KMS-11 (cell line): ENCODE data around the gene METTL15.

Source experiments
- H2AFZ ChIP-seq: fragments of 200-600 bp; sonication (generic); 2 replicates; pipeline ENCODE4 v1.6.1; 2016; ENCODE audit warnings: antibody characterized with exemption, mixed run types, low read depth
- H3K27ac ChIP-seq: fragments of 200-600 bp; sonication (generic); 2 replicates; pipeline ENCODE4 v1.6.1; 2016; ENCODE audit warnings: mild to moderate bottlenecking, mixed run types
- H3K27me3 ChIP-seq: fragments of 200-600 bp; sonication (generic); 2 replicates; pipeline ENCODE4 v1.6.1; 2017; ENCODE audit warnings: mild to moderate bottlenecking, low read depth, mixed run types, moderate library complexity; ENCODE audit not compliant: insufficient read depth
- H3K36me3 ChIP-seq: fragments of 200-600 bp; sonication (generic); 2 replicates; pipeline ENCODE4 v1.6.1; 2017; ENCODE audit warnings: mild to moderate bottlenecking, mixed run types; ENCODE audit not compliant: insufficient read depth
- H3K4me1 ChIP-seq: fragments of 200-600 bp; sonication (generic); 2 replicates; pipeline ENCODE4 v1.6.1; 2016; ENCODE audit warnings: mild to moderate bottlenecking, low read depth, mixed run types; ENCODE audit not compliant: poor library complexity, severe bottlenecking
- H3K4me2 ChIP-seq: fragments of 200-600 bp; sonication (generic); 2 replicates; pipeline ENCODE4 v1.7.0; 2016; ENCODE audit warnings: mild to moderate bottlenecking, mixed run types
- H3K4me3 ChIP-seq: fragments of 200-600 bp; sonication (generic); IDR thresholded peaks from 2 replicates; pipeline ENCODE4 v1.6.1; 2017; ENCODE audit warnings: low read depth, low read length, mixed read lengths; ENCODE audit not compliant: insufficient read depth
- H3K79me2 ChIP-seq: fragments of 200-600 bp; sonication (generic); 2 replicates; pipeline ENCODE4 v1.6.1; 2016; ENCODE audit warnings: low read depth, mixed run types; ENCODE audit not compliant: insufficient read depth
- H3K9ac ChIP-seq: fragments of 200-600 bp; sonication (generic); 2 replicates; pipeline ENCODE4 v1.6.1; 2016; ENCODE audit warnings: mild to moderate bottlenecking, mixed run types
- H4K20me1 ChIP-seq: fragments of 200-600 bp; sonication (generic); 2 replicates; pipeline ENCODE4 v1.6.1; 2016; ENCODE audit warnings: mild to moderate bottlenecking, mixed run types; ENCODE audit not compliant: insufficient read depth
- CTCF ChIP-seq: fragments of 200-600 bp; sonication (generic); conservative IDR thresholded peaks from 2 replicates; pipeline ENCODE4 v1.6.1; 2017; ENCODE audit warnings: low read depth, mild to moderate bottlenecking, antibody characterized with exemption, low read length, moderate library complexity, mixed read lengths

Gene METTL15

GRCh38 chr11:28144808-28145207, 36.6 kb downstream of the METTL15 start:
- Histone ChIP-seq H3K27me3 (no peaks in the 10 kb centered on the region), H3K4me3 (no peak overlapping the region), H3K4me1 (no peaks in the 10 kb centered on the region), H3K27ac (no peak overlapping the region), H3K79me2 (no peaks in the 10 kb centered on the region), H4K20me1 (no peaks in the 10 kb centered on the region), H2AFZ (no peak overlapping the region), H3K9ac (no peak overlapping the region), H3K4me2 (no peak overlapping the region), H3K36me3 (no peaks in the 10 kb centered on the region)
- no peak for TF ChIP-seq CTCF

- H3K27ac ChIP-seq, result no peak overlapping the region
- no peaks in the 10 kb centered on the region for H3K79me2 ChIP-seq
- H3K4me2 ChIP-seq, result no peak overlapping the region
- no peak overlapping the region for H3K4me3 ChIP-seq
- H2AFZ ChIP-seq, result no peak overlapping the region
- H3K9ac ChIP-seq, result no peak overlapping the region
- H3K36me3 ChIP-seq, result no peaks in the 10 kb centered on the region
- no peaks in the 10 kb centered on the region for H3K4me1 ChIP-seq
- TF ChIP-seq CTCF, result no peak
- H3K27me3 ChIP-seq, result no peaks in the 10 kb centered on the region
- H4K20me1 ChIP-seq, result no peaks in the 10 kb centered on the region
Observed at GRCh38 chr11:28146123-28146751, 38.0 kb downstream of the METTL15 start.

DNA sequence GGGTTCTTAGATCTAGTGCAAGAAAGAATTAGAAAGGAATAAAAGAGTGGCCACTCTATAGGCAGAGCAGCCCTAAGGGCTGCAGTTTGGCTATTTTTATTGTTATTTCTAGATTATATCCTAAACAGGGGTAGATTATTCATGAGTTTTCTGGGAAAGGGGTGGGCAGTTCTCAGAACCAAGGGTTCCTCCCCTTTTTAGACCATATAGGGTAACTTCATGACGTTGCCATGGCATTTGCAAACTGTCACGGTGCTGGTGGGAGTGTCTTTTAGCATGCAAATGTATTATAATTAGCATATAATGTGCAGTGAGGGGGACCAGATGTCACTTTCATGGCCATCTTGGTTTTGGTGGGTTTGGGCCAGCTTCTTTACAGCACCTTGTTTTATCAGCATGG, 44.6 kb downstream of the METTL15 start:
- H3K79me2 ChIP-seq, result no peaks in the 10 kb centered on the region
- H3K9ac ChIP-seq, result no peak overlapping the region
- TF ChIP-seq CTCF, result no peak
- H2AFZ ChIP-seq, result no peak overlapping the region
- no peaks in the 10 kb centered on the region for H3K4me1 ChIP-seq
- H3K4me3 ChIP-seq, result no peak overlapping the region
- no peak overlapping the region for H3K27ac ChIP-seq
- H3K4me2 ChIP-seq, result no peak overlapping the region
- no peaks in the 10 kb centered on the region for H3K36me3 ChIP-seq
- H4K20me1 ChIP-seq, result no peaks in the 10 kb centered on the region
- no peaks in the 10 kb centered on the region for H3K27me3 ChIP-seq

DNA sequence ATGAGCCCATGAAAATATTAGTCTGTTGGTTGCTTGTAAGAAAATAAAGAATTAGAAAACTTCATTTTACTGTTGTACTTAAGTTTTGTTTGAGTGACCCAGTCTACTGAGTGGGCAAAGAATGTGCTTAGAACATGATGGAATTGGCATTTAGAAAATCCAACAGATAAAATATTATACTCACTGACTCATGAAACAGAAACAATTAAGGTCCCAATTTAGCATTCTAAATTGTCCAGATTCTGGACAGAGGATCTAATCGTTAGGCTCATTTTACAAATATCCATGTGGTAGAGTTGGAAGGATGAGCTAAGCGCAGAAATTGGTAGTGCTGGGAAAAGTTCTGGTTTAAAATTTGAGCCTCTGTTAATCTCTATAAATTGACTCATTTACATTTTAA, 45.4 kb downstream of the METTL15 start:
- no peaks in the 10 kb centered on the region for H4K20me1 ChIP-seq
- H3K4me2 ChIP-seq, result no peak overlapping the region
- H3K9ac ChIP-seq, result no peak overlapping the region

More for the DNA sequence above, 45.4 kb downstream of the METTL15 start:
- no peaks in the 10 kb centered on the region for H3K36me3 ChIP-seq
- no peaks in the 10 kb centered on the region for H3K4me1 ChIP-seq
- H3K27me3 ChIP-seq, result no peaks in the 10 kb centered on the region
- no peak overlapping the region for H2AFZ ChIP-seq
- no peak overlapping the region for H3K4me3 ChIP-seq
- TF ChIP-seq CTCF, result no peak
- H3K27ac ChIP-seq, result no peak overlapping the region
- no peaks in the 10 kb centered on the region for H3K79me2 ChIP-seq
